GM21381 (cell line): ENCODE data around the gene RALB.
"Not testable (repeated sequence)": the region's sequence is repeated elsewhere in the genome, so short reads cannot be mapped to it uniquely, and the experiment has no call there.

Experiments used
- ATAC-seq: cut with Tn5 transposase; IDR thresholded peaks from one replicate; pipeline ENCODE4 v1.9.1; 2021; ENCODE audit warnings: mild to moderate bottlenecking, moderate library complexity; ENCODE audit not compliant: unreplicated experiment

The RALB gene

DNA sequence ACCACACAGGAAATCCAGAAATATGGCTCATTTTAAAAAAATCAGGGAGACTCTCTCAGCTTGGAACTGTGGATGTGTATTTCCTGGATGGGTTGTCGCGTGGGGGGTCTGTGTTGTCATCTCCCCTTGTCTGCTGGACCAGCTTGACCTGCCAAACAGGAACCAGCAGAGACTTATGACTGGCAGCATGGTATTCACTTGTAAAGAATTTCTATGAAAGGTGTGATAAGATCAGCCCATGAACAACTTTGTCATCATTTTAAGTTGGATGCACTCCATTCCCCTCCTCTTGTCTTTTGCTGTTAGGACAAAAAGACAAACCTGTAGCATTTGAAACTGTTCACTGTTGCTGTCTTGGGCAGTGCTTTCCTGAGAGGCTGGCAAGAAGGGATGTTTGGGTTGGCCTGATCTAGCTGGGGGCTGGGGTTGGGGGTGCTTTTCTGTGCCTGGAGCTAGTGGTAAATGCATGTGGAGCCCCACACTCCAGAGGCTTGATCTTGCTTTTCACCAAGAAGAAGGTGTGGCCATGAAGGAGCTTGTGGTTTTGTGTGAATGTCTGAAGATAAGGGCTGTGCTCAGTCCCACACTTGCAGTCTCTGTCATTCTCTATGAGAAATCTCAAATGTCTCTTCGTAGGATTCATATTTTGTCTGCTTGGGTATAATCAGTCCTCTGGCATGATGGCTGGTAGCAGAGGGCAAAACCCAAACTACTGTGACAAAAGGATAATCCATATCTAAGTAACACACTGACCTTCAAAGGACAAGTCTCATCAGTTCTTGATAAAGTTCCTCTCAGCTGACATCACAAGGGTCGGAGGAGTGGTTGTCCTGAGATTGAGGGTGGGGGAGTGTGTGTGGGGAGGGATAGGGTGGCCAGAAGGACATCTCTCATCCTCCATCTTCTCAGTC lies 39.0 kb downstream of the RALB start:
- no peak for ATAC-seq

DNA sequence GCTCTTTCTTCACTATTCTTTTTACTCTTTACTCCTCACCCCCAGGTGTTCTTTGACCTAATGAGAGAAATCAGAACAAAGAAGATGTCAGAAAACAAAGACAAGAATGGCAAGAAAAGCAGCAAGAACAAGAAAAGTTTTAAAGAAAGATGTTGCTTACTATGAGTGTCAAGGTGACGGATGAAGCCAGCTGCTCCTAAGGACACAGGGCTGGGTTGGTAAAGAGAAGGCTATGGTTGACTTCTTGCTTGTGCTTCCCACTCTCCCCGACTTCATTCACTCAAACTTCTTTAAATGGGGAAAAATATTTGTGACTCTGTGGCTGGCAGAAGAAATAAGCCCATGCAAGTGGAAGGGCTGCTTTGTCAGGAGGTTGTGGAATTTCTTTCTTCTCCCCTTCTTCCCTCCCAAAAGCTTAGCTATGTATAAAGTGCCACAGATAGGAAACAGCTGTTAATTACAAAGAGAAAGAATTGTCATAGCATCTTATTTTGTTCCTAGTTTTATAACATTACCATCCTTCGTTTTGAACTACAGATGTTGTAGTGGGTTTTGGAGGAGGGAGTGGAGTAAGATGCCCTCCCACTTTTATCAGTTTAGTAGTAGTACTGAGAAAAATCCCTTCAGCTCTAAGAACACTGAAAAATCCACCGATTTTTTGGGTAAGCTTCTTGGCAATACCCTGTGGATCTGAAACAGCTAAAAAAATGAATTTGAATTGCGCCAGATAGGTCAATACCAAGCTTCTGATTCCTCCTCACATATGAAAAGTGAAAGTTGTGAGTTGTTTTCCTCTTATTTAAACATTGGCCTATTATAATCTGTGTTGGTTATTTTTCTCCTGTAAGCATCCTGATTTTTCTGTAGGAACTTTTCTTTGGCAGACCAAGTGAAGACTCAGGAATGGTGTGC lies 40.7 kb downstream of the RALB start:
- ATAC-seq = peak; percentile 22

DNA sequence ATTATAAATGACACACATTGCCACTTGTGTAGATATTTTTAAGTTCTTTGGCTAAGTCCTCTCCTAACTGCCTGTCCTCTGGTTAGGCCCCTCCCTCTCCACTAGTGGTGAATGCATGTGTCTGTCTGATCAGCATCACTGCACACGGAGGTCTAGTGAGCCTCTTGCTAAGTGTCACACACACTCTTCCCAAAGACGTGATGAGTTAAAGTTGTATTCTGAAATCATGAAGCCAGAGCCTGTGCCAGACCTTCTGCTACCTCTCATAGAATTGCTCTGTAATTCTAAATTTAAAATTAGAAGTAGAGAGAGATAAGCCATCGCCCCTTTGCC lies 41.3 kb downstream of the RALB start:
- peak; percentile 82 for ATAC-seq

- ATAC-seq = no peak
Measured at GRCh38 chr2:120298173-120298835, 45.7 kb downstream of the RALB start.

- ATAC-seq = no peak
Measured at GRCh38 chr2:120299004-120299403, 46.4 kb downstream of the RALB start.

DNA sequence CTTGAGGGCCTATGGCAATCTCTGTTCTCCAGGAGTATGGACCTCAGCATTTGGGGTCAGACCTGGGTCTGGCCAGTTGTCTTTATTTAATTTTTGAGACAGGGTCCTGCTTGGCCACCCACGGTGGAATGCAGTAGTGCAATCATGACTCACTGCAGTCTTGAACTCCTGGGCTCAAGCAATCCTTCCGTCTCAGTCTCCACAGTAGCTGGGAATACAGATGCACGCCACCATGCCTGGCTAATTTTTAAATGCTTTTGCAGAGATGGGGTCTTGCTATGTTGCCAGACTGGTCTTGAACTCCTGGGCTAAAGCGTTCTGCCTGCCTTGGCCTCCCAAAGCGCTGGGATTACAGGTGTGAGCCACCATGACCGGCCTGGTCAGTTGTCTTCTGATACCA lies 46.9 kb downstream of the RALB start:
- no peak for ATAC-seq

DNA sequence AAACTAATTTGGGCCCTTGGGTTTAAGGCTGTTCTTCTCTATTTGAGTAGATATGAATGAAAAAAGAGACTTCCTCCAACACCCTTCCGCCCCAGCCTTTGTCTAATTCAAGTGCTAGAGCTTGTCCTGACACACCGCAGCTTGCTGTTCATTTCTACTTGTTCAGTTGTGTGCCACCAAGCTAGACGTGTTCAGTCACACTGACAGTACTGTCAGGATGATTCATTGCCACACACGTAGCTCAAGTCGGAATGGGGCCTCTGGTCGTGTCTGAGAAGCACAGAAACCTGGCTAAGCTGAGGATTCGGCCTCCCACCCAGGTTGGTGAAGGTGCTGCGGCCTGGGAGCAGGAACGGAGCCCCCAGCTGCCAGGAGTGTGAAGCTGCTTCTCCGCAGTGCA lies 47.7 kb downstream of the RALB start:
- ATAC-seq = no peak

GRCh38 chr2:120301284-120301683 lies 48.6 kb downstream of the RALB start:
- no peak for ATAC-seq

- ATAC-seq = no peak
Measured at GRCh38 chr2:120302301-120302700, 49.6 kb downstream of the RALB start.

DNA sequence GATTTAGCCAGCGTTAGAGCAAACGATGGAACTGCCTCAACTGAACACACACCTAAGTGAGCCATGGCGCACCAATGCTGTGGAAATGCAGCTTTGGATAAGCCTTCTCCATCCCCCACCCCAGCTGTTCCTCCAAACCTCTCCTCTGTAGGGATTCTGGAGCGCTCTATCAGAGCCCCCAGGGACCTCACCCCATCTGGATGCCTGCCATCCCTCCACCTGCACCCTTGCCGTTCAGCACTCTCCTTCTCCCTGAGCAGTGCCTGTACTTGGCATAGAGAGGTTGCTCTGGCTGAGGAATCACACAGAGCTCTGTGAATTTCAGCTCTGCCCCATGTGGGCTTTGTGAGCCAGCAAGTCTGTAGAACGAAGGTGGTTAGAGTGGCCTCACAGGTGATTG lies 50.5 kb downstream of the RALB start:
- no peak for ATAC-seq

DNA sequence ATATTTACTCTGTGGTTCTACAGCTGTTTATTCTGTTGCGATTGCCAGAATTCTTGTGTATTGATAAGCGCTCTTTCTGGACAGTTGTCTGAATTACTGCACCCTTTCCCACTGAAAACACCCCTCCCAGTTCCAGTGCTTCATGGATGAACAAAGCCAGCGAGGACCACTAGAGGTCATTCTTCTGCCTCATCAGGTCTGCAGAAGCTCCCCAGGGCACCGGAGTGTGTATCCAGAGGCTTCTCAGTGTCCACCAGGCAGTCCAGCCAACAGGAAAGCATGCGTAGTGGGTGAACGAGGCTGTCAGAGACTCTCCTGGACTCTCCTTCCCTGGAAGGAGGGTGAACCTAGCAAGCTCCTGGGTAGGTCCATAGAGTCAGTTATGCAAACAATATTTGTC lies 52.6 kb downstream of the RALB start:
- no peak for ATAC-seq

DNA sequence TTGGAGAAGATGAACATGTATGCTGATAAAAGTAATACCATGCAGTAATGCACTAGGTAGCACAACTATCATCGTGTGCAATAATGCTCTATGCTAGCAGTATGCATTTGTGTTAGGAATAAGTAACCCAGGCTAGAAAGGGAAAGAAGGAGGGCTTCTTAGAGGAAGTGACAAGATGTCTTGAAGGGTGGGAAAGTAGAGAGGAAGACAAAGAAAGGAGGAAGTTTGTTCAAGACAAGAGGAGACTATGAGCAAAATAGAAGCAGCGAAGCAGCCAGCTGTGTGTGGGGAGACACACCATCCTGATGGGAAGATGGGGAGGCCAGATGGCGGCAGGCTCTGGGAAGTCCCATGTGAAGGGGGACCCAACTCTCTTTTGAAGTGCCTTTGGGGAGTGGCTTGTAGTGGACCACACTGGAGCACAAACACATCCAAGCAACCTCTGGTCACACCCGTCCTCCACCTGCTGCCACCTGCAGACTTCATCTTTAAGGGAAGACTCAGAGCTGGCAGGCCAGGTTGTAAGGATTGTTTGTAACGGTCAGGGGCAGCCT lies 53.4 kb downstream of the RALB start:
- no peak for ATAC-seq

GRCh38 chr2:120307482-120307881 lies 54.8 kb downstream of the RALB start:
- no peak for ATAC-seq

DNA sequence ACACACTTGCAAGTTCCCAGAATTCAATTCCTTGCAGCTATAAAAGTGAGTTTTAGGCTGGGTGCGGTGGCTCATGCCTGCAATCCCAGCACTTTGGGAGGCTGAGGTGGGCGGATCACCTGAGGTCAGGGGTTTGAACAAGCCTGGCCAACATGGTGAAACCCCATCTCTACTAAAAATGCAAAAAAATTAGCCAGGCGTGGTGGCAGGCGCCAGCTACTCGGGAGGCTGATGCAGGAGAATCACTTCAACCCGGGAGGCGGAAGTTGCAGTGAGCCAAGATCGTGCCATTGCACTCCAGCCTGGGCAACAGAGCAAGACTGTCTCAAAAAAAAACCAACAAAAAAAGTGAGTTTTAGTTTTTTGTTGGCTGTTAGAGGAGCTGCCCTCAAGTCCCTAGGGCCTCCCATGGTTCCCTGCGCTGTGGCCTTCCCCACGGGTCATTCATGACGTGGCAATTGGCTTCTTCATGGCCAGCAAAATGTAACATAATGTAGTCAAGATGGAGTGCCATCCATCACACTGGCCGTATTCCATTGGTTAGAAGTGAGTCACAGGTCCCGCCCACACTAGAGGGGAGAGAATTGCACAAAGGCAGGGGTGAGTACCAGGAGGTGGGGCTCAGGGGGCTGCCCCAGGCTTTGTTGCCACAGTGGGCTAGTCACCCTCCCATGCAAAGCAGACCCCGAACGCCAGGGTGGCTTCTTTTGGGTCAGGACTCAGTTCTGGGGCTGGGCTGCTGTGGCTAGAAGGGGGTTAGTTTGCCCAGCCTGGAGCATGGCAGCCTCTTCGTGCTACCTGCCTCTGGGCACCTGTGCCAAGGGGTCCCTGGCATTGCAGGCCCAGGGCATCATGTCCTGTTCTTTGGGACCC lies 55.6 kb downstream of the RALB start:
- ATAC-seq = no peak

DNA sequence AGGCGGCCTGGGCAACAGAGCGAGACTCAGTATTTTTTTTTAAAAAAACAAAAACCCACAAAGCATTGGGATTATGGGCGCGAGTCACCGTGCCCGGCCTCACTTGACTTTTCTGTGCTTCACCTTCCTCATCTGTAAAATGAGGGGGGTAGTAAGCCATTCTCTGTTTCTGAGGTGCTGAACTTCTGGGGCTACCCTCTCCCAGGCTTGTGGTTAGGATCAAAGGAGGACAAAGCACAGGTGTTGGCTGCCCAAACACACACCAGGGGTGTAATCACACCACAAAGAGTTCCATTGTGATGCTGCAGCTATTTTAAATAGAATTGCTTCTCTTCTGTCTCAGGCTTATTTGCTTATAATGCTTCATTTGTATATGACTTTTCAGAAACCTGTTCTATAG lies 57.5 kb downstream of the RALB start:
- ATAC-seq = no peak

DNA sequence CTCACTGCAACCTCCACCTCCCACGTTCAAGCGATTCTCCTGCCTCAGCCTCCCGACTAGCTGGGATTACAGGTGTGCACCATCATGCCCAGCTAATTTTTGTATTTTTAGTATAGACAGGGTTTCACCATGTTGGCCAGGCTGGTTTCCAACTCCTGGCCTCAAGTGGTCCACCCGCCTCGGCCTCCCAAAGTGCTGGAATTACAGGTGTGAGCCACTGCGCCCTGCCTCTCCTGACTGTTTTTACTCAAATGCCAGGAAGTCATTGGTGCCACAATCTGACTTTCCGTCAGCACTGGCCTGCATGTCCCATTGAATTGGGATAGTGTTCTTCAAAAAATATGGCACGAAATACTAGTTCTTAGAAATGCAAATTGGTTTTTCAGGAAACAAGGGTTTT lies 58.2 kb downstream of the RALB start:
- not testable (repeated sequence) for ATAC-seq

DNA sequence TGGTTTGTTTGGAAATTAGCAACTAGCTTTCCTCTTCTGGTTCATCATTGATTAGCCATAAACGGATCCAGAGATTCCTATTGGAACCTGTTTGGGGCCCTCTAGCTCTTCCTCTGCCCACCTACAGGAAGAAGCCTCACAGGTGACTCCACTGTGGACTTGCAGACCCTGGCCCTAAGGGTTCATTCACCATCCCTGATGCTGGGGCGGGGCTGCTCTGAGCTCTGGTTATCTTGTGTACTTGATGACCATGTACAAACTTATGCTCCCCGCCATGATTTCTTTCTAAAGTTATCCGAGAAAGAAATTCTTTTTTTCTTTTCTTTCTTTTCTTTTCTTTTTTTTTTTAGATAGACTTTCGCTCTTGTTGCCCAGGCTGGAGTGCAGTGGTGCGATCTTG lies 59.4 kb downstream of the RALB start:
- ATAC-seq = no peak

DNA sequence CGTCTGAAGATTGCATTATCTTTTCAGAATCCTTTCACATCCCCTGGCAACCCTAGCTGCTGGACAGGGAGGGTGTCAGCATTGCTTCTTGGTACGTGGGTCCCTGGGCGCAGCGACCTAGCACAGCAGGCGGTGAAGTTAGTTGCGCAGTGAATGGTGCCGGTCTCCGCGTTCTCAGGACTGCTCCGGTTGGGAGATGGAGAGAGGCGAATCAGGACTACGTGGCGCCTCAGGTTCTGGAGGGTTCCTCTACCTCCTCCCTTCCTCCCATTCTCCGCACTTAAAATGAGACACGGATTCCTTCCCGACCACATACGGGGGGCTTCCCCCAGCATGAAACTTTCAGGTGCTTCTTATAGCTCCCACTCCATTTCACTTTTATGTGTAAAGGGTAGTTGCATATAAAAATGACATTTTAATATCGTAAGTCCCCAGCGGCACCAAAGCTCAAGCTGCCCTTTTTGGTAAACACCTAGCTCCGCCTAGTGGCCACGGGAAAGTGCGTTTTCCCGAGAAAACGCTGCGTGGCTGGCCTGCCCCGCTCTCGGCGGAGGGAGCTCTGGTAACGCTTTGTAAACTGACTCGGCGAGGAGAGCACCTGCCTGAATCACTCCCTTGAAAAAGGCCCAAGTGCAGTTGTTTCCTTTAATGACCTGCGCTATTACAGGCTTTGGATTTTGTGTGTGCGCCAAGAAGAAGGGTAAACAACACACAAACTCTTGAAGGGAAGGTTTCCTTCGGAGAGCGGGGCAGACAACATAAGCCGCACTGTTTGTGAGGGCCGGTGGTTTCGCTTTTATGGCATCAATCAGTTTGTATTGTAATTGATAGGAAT lies 60.4 kb downstream of the RALB start:
- ATAC-seq = peak; percentile 76
